Kidney epithelial cell (primary cell): ENCODE results near the gene ABLIM1. TPM values are rescaled to one million over a fixed set of nuclear protein-coding genes. Genes with fewer than 3 reads are reported as not detected.

Experiments used
- DNase-seq: peaks from one replicate; pipeline ENCODE4 v3.0.0-alpha.2; 2010; ENCODE audit warnings: low read depth
- H3K27me3 ChIP-seq: 2 replicates; pipeline ENCODE4 v1.6.0; 2011; ENCODE audit warnings: low read length; ENCODE audit not compliant: control insufficient read depth, insufficient read depth
- H3K36me3 ChIP-seq: 2 replicates; pipeline ENCODE4 v1.5.1; 2011; ENCODE audit warnings: low read length; ENCODE audit not compliant: control insufficient read depth, insufficient read depth
- H3K4me3 ChIP-seq: 2 replicates; pipeline ENCODE4 v1.5.1; 2011; ENCODE audit warnings: low read depth, mild to moderate bottlenecking, control low read depth, low read length
- total RNA-seq: library from RNA; depleted of rRNA; stranded (reverse); fragments of >200 nt; gene quantifications from 2 replicates; pipeline ENCODE4 v1.2.3, GENCODE V29; 2015
- TF ChIP-seq, protein P1 (sequence below): IDR thresholded peaks from 2 replicates; pipeline ENCODE4 v1.5.1; 2011; ENCODE audit warnings: mild to moderate bottlenecking, moderate library complexity, low read length, control low read depth, inconsistent platforms; ENCODE audit not compliant: insufficient read depth, poor library complexity, severe bottlenecking

Gene ABLIM1
- total RNA-seq, 1 donor from 2014 or later, result 41.9 TPM

DNA sequence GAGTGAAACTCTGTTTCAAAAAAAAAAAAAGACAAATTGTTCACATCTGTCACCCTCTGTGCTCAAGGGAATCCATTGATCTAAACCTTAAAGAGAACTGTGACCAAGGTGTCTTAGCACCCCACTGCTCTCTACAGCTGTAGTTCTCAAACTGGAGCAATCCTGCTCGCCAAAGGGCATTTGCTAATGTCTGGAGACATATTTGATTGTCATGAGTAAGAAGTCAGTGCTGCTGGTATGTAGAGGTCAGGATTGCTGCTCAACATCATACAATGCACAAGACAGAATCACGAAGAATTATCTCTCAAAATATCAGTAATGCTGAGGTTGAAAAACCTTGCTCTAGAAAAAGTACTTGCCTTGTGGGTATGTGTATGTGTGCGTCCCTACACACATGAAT is 30.0 kb downstream of the ABLIM1 start:
- no peak for DNase-seq
- H3K36me3 ChIP-seq, result no peaks in the 10 kb centered on the region
- no peaks in the 10 kb centered on the region for H3K27me3 ChIP-seq
- TF ChIP-seq, protein P1, sequence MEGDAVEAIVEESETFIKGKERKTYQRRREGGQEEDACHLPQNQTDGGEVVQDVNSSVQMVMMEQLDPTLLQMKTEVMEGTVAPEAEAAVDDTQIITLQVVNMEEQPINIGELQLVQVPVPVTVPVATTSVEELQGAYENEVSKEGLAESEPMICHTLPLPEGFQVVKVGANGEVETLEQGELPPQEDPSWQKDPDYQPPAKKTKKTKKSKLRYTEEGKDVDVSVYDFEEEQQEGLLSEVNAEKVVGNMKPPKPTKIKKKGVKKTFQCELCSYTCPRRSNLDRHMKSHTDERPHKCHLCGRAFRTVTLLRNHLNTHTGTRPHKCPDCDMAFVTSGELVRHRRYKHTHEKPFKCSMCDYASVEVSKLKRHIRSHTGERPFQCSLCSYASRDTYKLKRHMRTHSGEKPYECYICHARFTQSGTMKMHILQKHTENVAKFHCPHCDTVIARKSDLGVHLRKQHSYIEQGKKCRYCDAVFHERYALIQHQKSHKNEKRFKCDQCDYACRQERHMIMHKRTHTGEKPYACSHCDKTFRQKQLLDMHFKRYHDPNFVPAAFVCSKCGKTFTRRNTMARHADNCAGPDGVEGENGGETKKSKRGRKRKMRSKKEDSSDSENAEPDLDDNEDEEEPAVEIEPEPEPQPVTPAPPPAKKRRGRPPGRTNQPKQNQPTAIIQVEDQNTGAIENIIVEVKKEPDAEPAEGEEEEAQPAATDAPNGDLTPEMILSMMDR, result no peak
- H3K4me3 ChIP-seq, result no peak overlapping the region

DNA sequence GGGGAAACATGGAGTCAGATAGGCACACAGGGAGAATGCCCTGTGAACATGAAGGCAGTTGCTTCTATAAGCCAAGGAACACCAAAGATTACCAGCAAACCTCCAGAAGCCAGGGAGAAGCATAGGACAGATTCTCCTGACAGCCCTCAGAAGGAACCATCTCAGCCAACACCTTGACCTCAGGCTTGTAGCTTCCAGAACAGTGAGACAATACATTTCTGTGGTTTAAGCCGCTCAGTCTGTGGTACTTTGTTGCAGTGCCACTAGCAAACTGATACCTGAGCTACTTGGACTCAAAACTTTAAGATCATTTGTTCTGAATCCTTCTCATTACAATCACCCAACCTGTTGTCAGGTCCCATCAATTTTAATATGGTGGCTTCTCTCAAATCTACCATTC is 31.2 kb downstream of the ABLIM1 start:
- TF ChIP-seq, protein P1, result no peak
- Histone ChIP-seq H3K27me3 (no peaks in the 10 kb centered on the region), H3K36me3 (no peaks in the 10 kb centered on the region), H3K4me3 (no peak overlapping the region)
- no peak for DNase-seq

DNA sequence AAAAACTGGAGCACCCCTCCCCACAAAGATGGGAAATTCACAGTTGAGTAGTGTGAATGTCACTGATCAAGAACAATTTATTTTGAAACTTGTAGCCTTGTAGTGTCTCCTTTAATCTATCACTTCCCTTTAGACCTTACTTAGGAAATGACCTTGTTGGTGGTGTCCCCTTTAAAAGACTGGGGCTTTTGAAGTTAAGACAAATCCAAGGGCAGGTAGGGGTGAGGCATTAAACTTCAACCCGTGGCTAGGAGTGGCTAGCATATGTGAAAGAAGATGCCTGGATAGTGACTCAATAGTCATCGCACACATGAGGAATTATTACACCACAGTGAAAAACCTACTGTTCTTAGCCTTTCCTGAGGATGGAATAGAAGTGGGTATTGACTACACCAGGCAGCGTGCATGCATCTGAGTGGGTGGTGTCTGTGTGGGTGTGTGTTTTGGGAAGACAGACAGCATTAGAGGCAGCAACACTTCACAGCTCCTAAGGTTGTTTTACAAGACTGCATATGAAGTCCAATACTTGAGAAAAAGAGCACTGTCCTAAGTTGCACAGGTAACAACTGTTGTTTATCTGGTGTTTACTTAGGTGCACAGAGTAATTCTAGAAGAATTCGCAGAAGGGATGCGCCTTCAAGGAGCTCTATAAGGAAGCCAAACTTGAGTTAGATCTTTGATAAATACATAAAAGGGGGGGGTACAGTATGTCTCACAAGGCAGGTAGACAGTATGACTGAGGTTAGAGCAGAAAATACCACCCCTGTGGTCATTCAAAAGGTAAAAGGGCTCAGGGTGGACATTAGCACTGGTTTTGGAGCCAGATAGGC is 32.9 kb downstream of the ABLIM1 start:
- no peak for DNase-seq
- H3K27me3 ChIP-seq, result no peaks in the 10 kb centered on the region
- TF ChIP-seq, protein P1, result no peak
- no peaks in the 10 kb centered on the region for H3K36me3 ChIP-seq
- no peak overlapping the region for H3K4me3 ChIP-seq

- Histone ChIP-seq H3K27me3 (no peaks in the 10 kb centered on the region), H3K4me3 (no peak overlapping the region), H3K36me3 (no peaks in the 10 kb centered on the region)
- TF ChIP-seq, protein P1, result no peak
- DNase-seq, result no peak
These were observed 33.7 kb downstream of the ABLIM1 start for GRCh38 chr10:114624422-114624821.

DNA sequence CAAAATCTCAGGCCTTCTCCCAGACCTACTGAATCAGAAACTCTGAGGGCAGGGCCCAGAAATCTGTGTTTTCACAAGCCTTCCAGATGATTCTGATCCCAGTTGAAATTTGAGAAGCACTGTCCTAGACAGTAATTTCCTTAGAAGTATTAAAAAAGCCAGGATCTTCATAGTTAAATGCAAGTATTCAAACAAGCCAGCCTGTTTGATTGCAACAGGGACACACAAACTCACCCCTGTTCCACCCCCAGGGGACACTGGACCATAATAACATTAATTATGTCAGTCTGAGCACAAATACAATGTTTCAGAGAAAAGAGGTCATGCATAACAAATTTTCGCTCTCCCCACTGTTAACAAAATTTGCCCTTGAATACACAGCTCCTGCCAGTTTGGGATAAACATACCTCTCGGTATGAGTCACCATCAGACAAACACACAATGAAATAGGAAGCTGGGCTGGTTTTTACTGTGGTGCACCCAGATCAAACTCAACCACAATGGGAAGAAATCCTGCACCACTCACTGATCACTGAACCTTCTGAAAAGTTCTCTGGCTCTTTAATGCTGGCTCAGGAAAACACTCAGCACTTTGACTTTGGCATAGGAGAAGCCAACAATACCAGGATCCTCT is 34.3 kb downstream of the ABLIM1 start:
- Histone ChIP-seq H3K27me3 (no peaks in the 10 kb centered on the region), H3K4me3 (no peak overlapping the region), H3K36me3 (no peaks in the 10 kb centered on the region)
- DNase-seq, result no peak
- TF ChIP-seq, protein P1, result no peak
